PC-9 (cell line): ENCODE data around the gene HCN1.
"Not testable (repeated sequence)": the region's sequence is repeated elsewhere in the genome, so short reads cannot be mapped to it uniquely, and the experiment has no call there.

Experiments
- CTCF ChIP-seq: fragments of 200-600 bp; sonication (generic); conservative IDR thresholded peaks from 2 replicates; pipeline ENCODE4 v1.6.1; 2017; ENCODE audit warnings: mixed run types, antibody characterized with exemption, mild to moderate bottlenecking, moderate library complexity
- EZH2 ChIP-seq: fragments of 200-600 bp; sonication (generic); IDR thresholded peaks from 2 replicates; pipeline ENCODE4 v1.8.0; 2017; ENCODE audit warnings: antibody characterized with exemption, low read depth

GRCh38 chr5:45499006-45499405, 197.2 kb downstream of the HCN1 start:
- TF ChIP-seq CTCF, EZH2: not testable (repeated sequence)
